ENCODE results near the gene CLSTN2.

Gene CLSTN2

DNA sequence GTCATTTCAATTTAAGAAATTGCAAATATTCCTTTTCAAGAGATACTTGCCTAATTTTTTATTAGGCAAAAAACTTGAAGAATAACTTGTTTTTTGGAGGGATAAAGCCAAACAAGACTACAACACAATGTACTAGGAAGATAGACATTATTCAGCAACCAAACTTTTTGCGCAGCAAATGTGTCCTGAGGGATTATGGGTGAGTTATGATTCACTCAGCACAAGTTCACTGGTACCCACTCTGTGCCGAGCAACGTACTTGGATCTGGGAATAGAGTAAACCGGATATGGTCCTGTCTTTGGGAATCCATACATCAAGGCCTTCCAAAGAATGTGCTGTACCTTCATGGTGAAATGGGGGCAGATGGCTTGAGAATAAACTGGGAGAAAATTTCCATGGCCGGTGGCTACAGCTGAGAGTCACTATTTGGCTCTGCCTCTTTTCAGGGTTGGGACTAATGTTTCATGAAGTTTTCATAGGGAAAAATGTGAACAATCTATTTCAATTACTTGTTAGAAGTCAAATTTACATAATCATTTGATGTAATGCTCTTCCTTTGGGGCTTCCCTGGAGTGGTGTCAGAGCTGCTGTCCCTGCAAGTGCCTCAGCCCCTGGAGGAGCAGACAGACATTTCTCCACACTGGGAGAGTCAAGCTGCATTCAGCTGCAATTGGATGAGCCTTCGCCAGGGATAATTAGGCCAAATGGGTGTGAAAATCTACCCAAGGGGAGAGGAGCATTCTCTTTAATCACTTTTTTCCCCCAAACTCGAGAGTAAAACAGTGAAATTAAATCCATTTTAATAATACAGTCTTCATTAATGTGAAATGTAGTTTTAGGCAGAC, 315.2 kb downstream of the CLSTN2 start:
- H3K4me3 ChIP-seq (ENCODE audit: low read length) = no peak overlapping the region
- TF ChIP-seq ZNF274 (IDR thresholded peaks at IDR 0.05; ENCODE audit: low read depth, low read length) = no peak

DNA sequence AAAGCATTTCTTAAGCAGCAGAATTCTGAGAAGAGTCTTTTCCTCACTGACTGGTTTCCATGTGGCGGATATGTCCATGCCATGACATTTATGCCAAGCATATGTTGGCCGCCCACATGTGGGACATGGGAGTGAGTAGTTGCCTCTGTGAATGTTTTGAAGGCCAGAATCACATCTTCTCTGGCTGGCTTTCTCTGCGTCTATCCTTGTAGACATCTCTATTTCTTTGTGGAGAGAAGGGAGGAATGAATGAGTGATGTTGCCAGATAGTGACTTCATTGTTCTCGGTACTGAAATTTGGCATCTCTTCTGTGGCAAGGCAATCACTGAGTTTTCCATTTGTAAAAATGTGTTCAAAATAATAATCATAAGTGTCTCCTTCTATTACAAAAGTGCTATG, 316.0 kb downstream of the CLSTN2 start:
- no peak overlapping the region for H3K4me3 ChIP-seq (ENCODE audit: low read length)
- TF ChIP-seq ZNF274 (IDR thresholded peaks at IDR 0.05; ENCODE audit: low read depth, low read length) = no peak

DNA sequence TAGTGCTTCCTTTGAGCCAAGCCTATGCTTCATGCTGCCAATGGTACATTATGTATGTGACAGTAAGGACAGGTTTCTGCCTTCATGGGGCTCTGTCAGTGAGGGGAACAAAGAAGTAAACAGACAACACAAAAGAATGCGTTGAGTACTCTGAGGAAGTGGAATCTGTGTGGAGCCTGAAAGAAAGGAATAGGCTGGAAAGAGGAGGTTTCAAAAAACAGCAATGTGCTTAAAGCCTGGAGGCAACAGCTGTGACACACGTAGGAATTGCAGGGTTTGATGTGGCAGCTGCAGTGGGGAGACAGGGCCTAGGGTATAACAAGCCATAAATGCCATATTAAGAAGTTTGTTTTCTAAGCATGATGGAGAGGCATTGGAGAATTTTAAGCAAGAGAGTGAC, 316.7 kb downstream of the CLSTN2 start:
- TF ChIP-seq ZNF274 (IDR thresholded peaks at IDR 0.05; ENCODE audit: low read depth, low read length) = no peak
- H3K4me3 ChIP-seq (ENCODE audit: low read length) = no peak overlapping the region

DNA sequence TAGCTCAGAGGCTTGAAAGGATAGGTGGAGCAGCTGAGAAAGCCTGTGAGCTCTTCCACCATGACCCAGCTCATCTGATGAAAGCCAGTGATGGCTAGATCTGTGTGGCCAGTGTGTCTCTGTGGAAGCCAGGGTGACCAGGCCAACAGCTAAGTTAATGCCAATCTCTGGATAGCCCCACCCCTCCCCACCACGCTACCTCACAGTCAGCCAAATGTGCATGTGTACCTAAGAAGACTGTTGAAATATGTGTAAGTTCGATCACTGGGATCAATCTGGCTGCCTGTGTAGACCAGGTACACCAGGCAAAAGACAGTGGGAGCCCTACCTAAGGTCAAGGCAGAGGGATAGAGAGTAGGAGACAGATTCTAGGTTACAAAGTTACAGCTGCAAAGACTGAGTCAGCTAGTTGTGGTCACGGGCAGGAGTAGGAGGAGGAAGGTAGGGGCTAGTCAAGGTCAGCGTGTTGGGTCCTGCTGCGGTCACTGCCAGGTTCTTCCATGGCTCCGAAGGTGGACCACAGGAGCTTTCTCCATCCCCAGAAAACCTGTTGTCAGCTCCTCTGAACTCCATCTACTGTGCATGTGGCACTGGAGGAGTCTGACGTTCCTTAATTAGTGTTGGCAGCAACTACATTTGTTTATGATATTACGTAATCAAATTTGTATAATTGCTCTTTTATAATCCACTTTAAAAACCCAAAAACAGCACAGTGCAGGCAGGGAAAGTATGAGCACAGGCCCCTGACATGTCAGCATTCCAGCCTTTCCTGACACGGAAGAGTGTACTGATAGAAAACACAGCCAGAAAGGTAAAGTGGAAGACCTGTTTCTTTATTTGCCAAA, 318.0 kb downstream of the CLSTN2 start:
- H3K4me3 ChIP-seq (ENCODE audit: low read length) = no peak overlapping the region
- TF ChIP-seq ZNF274 (IDR thresholded peaks at IDR 0.05; ENCODE audit: low read depth, low read length) = no peak

GRCh38 chr3:140258222-140258724, 323.3 kb downstream of the CLSTN2 start:
- no peak for TF ChIP-seq ZNF274 (IDR thresholded peaks at IDR 0.05; ENCODE audit: low read depth, low read length)
- no peak overlapping the region for H3K4me3 ChIP-seq (ENCODE audit: low read length)

DNA sequence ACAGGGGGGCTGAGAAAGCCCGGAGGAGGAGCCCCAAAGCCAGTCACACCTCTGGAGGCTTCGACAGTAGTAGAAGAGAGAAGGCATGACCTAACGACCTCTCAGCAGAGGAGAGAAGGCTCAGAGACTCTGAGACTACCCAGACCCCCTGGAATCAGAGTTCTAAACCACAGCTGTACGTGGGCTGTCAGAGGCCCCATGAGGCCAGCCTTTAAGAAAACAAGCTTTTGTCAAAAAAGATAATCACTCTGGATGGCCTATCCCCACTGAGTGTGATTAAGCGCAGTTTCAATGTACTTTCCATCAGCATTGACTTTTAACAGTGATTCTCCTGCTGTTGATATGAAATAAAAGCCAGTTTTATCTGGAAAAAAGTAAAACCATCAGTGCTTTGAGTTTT, 330.3 kb downstream of the CLSTN2 start:
- TF ChIP-seq ZNF274 (IDR thresholded peaks at IDR 0.05; ENCODE audit: low read depth, low read length) = no peak
- H3K4me3 ChIP-seq (ENCODE audit: low read length) = no peak overlapping the region

- no peak overlapping the region for H3K4me3 ChIP-seq (ENCODE audit: low read length)
- no peak for TF ChIP-seq ZNF274 (IDR thresholded peaks at IDR 0.05; ENCODE audit: low read depth, low read length)
Measured at GRCh38 chr3:140268103-140268502, 333.1 kb downstream of the CLSTN2 start.

DNA sequence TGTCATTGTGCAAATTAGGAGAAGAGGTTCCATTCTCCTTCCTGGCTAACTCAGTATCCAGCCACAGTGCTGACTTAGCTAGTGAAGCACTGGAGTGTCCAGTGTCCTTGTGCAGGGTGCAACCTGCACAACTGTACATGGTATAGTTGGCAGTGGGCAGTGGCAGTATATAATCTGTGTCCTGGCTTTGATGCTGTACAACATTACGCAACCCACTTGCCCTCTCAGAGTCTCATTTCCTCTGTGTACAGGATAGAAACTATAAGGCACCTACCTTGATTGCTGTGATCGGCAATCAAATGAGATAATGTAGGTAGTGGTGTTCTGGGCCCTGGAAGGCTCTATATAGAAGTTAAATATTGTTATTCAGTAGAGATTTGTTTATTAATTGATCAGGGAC, 333.6 kb downstream of the CLSTN2 start:
- H3K4me3 ChIP-seq (ENCODE audit: low read length) = no peak overlapping the region
- no peak for TF ChIP-seq ZNF274 (IDR thresholded peaks at IDR 0.05; ENCODE audit: low read depth, low read length)

GRCh38 chr3:140270329-140270728, 335.3 kb downstream of the CLSTN2 start:
- H3K4me3 ChIP-seq (ENCODE audit: low read length) = no peak overlapping the region
- TF ChIP-seq ZNF274 (IDR thresholded peaks at IDR 0.05; ENCODE audit: low read depth, low read length) = no peak

GRCh38 chr3:140273542-140274195, 338.7 kb downstream of the CLSTN2 start:
- no peak for TF ChIP-seq ZNF274 (IDR thresholded peaks at IDR 0.05; ENCODE audit: low read depth, low read length)
- H3K4me3 ChIP-seq (ENCODE audit: low read length) = no peak overlapping the region

GRCh38 chr3:140274429-140274828, 339.4 kb downstream of the CLSTN2 start:
- TF ChIP-seq ZNF274 (IDR thresholded peaks at IDR 0.05; ENCODE audit: low read depth, low read length) = no peak
- H3K4me3 ChIP-seq (ENCODE audit: low read length) = no peak overlapping the region

DNA sequence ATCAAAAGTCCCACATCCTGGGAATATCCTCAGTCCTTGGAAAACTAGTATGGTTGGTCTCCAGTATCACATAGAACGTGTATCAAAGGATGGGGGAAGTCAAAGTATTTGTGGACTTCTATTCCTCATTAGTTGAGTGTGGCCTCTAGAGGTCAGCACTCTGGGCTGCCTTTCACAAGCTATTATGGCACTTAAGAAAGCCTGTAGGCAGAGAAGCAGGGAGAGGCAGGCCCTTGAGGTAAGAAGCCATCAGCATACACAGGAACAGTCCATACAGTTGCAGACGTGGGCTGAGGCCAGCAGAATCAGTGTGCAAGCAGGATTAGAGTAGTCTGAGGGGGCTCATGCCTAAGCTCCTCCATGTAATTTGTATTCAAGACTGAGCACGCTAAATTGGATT, 341.7 kb downstream of the CLSTN2 start:
- TF ChIP-seq ZNF274 (IDR thresholded peaks at IDR 0.05; ENCODE audit: low read depth, low read length) = no peak
- no peak overlapping the region for H3K4me3 ChIP-seq (ENCODE audit: low read length)

- no peak for TF ChIP-seq ZNF274 (IDR thresholded peaks at IDR 0.05; ENCODE audit: low read depth, low read length)
- H3K4me3 ChIP-seq (ENCODE audit: low read length) = no peak overlapping the region
Measured at GRCh38 chr3:140277886-140278285, 342.9 kb downstream of the CLSTN2 start.

DNA sequence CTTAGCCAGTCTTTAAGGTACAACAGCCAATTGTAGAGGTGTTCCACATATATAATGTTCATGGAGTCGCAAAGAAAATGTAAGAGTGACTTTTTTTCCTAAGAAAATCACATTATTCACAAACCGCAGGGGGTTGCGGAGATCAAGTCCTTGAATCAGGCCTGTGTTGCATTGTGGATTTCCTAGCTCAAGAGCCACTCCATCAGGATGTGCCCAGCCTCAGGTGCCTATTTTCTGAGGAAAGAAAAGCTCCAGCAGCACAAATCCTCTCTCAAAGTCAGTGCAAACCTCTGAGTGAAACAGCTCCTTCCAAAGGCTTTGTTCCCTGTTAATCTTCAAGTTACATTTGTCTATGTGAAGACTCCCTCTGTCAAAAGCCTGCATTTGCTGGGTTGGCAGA, 349.4 kb downstream of the CLSTN2 start:
- no peak for TF ChIP-seq ZNF274 (IDR thresholded peaks at IDR 0.05; ENCODE audit: low read depth, low read length)
- H3K4me3 ChIP-seq (ENCODE audit: low read length) = no peak overlapping the region
